VCaP (cell line): ENCODE results near the gene CYFIP1.

Source experiments
- H3K27ac ChIP-seq: fragments of 450-650 bp; 2 replicates; pipeline ENCODE4 v1.5.1; 2017
- CTCF ChIP-seq: fragments of 450-650 bp; conservative IDR thresholded peaks from 2 replicates; pipeline ENCODE4 v1.5.1; 2017; ENCODE audit warnings: mild to moderate bottlenecking, moderate library complexity

CYFIP1 gene

DNA sequence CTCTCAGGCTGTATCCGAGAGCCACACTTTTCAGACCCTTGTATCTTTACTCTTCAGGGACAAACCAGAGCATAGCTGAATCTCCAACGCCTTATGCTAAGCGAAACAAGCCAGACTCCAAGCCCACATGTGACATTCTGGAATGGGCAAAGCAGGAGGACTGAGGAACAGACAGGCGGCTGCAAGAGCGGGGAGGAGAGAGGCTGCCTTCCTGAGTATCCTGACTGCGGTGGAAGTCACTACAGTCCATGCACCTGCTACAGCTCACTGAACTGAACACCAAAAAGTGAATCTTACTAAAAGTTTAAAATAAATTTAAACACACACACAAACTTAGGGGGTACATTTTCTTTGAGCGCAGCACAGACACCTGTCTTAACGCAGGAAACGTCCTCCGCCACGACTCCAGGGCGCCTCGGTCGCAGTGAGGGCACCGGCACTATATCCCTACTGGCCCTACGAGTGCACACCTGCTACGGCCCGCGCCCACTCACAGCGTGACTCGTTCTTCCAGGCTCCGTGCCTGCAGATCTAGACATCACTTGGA is 1.4 kb downstream of the CYFIP1 start:
- peak overlapping the region; percentile 92 for H3K27ac ChIP-seq
- TF ChIP-seq CTCF = no peak

DNA sequence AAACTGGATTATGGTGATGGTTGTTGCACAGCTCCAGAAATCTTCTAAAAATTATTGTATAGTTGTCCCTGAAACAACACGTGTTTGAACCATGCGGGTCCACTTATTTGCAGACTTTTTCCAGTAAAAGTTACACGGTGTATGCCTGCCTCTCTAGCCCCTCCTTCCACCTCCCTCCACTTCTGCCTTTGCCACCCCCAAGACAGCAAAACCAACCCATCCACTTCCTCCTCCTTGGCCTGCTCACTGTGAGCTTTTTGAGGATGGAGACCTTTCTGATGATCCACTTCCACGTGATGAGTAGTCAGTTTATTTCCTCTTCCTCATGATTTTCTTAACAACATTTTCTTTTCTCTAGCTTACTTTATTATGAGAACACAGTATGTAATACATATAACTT is 5.4 kb downstream of the CYFIP1 start:
- TF ChIP-seq CTCF = no peak
- no peak overlapping the region for H3K27ac ChIP-seq

DNA sequence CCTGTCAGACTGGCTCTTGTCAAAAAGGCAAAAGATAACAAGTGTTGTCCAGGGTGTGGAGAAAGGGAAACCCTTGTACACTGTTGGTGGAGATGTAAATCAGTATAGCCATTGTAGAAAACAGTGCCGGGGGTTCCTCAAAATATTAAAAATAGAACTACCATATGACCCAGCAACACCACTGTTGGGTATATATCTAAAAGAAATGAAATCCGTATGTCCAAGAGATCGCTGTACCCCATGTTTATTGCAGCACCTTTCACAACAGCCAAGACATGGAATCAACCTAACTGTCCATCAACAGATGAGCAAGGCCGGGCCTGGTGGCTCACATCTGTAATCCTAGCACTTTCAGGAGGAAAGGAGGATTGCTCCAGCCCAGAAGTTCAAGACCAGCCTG is 6.2 kb downstream of the CYFIP1 start:
- H3K27ac ChIP-seq = no peak overlapping the region

GRCh38 chr15:22973286-22973685 is 6.9 kb downstream of the CYFIP1 start:
- no peak overlapping the region for H3K27ac ChIP-seq

More for the DNA sequence above, 6.2 kb downstream of the CYFIP1 start:
- TF ChIP-seq CTCF = no peak

GRCh38 chr15:22969489-22969888 is 10.7 kb downstream of the CYFIP1 start:
- H3K27ac ChIP-seq = no peak overlapping the region
- no peak for TF ChIP-seq CTCF

More at GRCh38 chr15:22973286-22973685, 6.9 kb downstream of the CYFIP1 start:
- TF ChIP-seq CTCF = no peak

DNA sequence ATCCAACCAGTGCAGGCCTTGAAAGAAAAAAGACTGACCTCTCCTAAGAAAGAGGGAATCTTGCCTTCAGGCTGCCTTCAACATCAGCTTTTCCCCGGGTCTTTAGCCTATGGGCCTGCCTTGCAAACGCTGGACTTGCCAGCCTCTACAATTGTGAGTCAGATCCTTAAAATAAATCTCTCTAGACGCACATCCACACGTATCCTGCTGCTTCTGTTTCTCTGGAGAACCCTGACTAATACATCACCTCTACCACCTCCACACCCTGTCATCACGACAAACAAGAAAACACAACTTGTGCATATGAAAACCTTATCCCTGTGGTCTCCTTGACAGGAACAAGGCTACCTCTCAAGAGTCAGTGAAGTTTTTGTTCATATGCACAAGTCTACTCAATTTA is 11.8 kb downstream of the CYFIP1 start:
- no peak overlapping the region for H3K27ac ChIP-seq
- no peak for TF ChIP-seq CTCF

GRCh38 chr15:22967084-22967770 is 12.9 kb downstream of the CYFIP1 start:
- no peak for TF ChIP-seq CTCF
- H3K27ac ChIP-seq = peak overlapping the region; percentile 61
